Caco-2 (cell line): ENCODE measurements around the gene LNX2. TPM values are rescaled to one million over a fixed set of nuclear protein-coding genes. Genes with fewer than 3 reads are reported as not detected.

Experiments
- BruUV-seq: library from RNA; stranded (reverse); fragments of 400-500 nt; replicated peaks from 2 replicates; lab custom pipeline; 2021; lab: Mats Ljungman, UMichigan
- CTCF ChIA-PET: fragments of 300-600 bp; sonication (Branson Sonifier 250); formaldehyde crosslinking; loops from one replicate; lab custom pipeline; 2022; ENCODE audit warnings: antibody characterized with exemption; lab: Charles Lee
- POLR2A ChIA-PET: fragments of 300-600 bp; sonication (Branson Sonifier 250); formaldehyde crosslinking; loops from one replicate; lab custom pipeline; 2022; ENCODE audit warnings: antibody characterized with exemption; lab: Charles Lee
- DNase-seq, 2 experiments: peaks; one replicate each; pipeline versions ENCODE4 v3.0.0 to v3.0.0-alpha.2; 2020 to 2022
- H3K27me3 ChIP-seq: replicated peaks from 2 replicates; pipeline ENCODE4 v1.6.0; 2011; ENCODE audit warnings: low read length; ENCODE audit not compliant: control insufficient read depth, insufficient read depth
- H3K36me3 ChIP-seq: 2 replicates; pipeline ENCODE4 v1.5.1; 2011; ENCODE audit warnings: low read length; ENCODE audit not compliant: control insufficient read depth, insufficient read depth
- H3K4me1 ChIP-seq: fragments of 250-450 bp; sonication (Bioruptor Pico); 2 replicates; pipeline ENCODE4 v1.5.1; 2020; ENCODE audit warnings: mild to moderate bottlenecking
- H3K4me3 ChIP-seq: 2 replicates; pipeline ENCODE4 v1.5.1; 2011; ENCODE audit warnings: low read depth, mild to moderate bottlenecking, control low read depth, low read length
- H3K9me3 ChIP-seq: fragments of 250-450 bp; sonication (Bioruptor Pico); 2 replicates; pipeline ENCODE4 v1.5.1; 2020; ENCODE audit warnings: mild to moderate bottlenecking, moderate library complexity
- H3K27ac Mint-ChIP-seq: one replicate; pipeline ENCODE4 v1.8.0; 2022; ENCODE audit warnings: mixed read lengths; ENCODE audit not compliant: unreplicated experiment
- H3K27me3 Mint-ChIP-seq: one replicate; pipeline ENCODE4 v1.8.0; 2022; ENCODE audit warnings: mixed read lengths; ENCODE audit not compliant: insufficient read depth, unreplicated experiment
- H3K36me3 Mint-ChIP-seq: one replicate; pipeline ENCODE4 v1.8.0; 2022; ENCODE audit warnings: mild to moderate bottlenecking, mixed read lengths; ENCODE audit not compliant: insufficient read depth, unreplicated experiment
- H3K4me1 Mint-ChIP-seq: one replicate; pipeline ENCODE4 v1.8.0; 2022; ENCODE audit warnings: low read depth, mixed read lengths; ENCODE audit not compliant: unreplicated experiment
- H3K4me3 Mint-ChIP-seq: one replicate; pipeline ENCODE4 v1.8.0; 2022; ENCODE audit warnings: mild to moderate bottlenecking, moderate library complexity, mixed read lengths; ENCODE audit not compliant: unreplicated experiment
- H3K9me3 Mint-ChIP-seq: one replicate; pipeline ENCODE4 v1.8.0; 2022; ENCODE audit warnings: mixed read lengths; ENCODE audit not compliant: unreplicated experiment
- CTCF ChIP-seq, 2 experiments: fragments of 200-600 bp in 1 of 2; IDR thresholded peaks; 1 replicate in 1 of 2; 2 replicates in 1 of 2; pipeline versions ENCODE4 v1.5.1 to v1.8.0; 2011 to 2022; ENCODE audit warnings: antibody characterized with exemption in 1 of 2, control low read depth in 1 of 2, inconsistent platforms in 1 of 2, low read depth in 1 of 2, low read length in 1 of 2, mild to moderate bottlenecking in 1 of 2, moderate library complexity in 1 of 2; ENCODE audit not compliant: insufficient read depth in 1 of 2, severe bottlenecking in 1 of 2, unreplicated experiment in 1 of 2
- intact Hi-C: fragments of 100-400 bp; cut with micrococcal nuclease; formaldehyde crosslinking; loops from one replicate; pipeline ENCODE4 v1.10.0; 2022; ENCODE audit not compliant: unreplicated experiment
- total RNA-seq: library from RNA; stranded (reverse); gene quantifications from 2 replicates; pipeline ENCODE4 v1.2.3, GENCODE V29; 2022

The LNX2 gene
- total RNA-seq, 1 experiment from 2014 or later: 24.4 TPM

- ChIA-PET CTCF (no interaction called here), POLR2A (no interaction called here)
- peaks cover 9% of the 10 kb centered on the region for H3K9me3 Mint-ChIP-seq
- no peak overlapping the region for H3K4me3 Mint-ChIP-seq
- peaks cover 19% of the 10 kb centered on the region for H3K36me3 Mint-ChIP-seq
- no peak overlapping the region for H3K4me3 ChIP-seq
- H3K4me1 ChIP-seq: peaks cover 20% of the 10 kb centered on the region
- peaks cover 3% of the 10 kb centered on the region; the same call in 1 of the 2 replicates for H3K36me3 ChIP-seq
- no peaks in the 10 kb centered on the region for H3K27me3 ChIP-seq
- H3K27ac Mint-ChIP-seq: no peak overlapping the region
- no TSS peak for BruUV-seq
- H3K4me1 Mint-ChIP-seq: peaks cover 8% of the 10 kb centered on the region
- H3K27me3 Mint-ChIP-seq: no peaks in the 10 kb centered on the region
- peaks cover 15% of the 10 kb centered on the region for H3K9me3 ChIP-seq
- no peak for TF ChIP-seq CTCF (IDR thresholded peaks at IDR 0.05; ENCODE audit: insufficient read depth in 1 of 2, low read depth in 1 of 2, low read length in 1 of 2, severe bottlenecking in 1 of 2, unreplicated experiment in 1 of 2)
- intact Hi-C loops: no loop called here
- no peak for DNase-seq
Observed at GRCh38 chr13:27654816-27655215, 34.5 kb upstream of the LNX2 start.

GRCh38 chr13:27654059-27654458, 33.7 kb upstream of the LNX2 start:
- no peak for TF ChIP-seq CTCF (IDR thresholded peaks at IDR 0.05; ENCODE audit: insufficient read depth in 1 of 2, low read depth in 1 of 2, low read length in 1 of 2, severe bottlenecking in 1 of 2, unreplicated experiment in 1 of 2)
- intact Hi-C loops: no loop called here
- Mint-ChIP-seq H3K9me3 (peaks cover 9% of the 10 kb centered on the region), H3K36me3 (peaks cover 26% of the 10 kb centered on the region), H3K4me3 (no peak overlapping the region), H3K27me3 (no peaks in the 10 kb centered on the region), H3K4me1 (peaks cover 8% of the 10 kb centered on the region), H3K27ac (no peak overlapping the region)
- Histone ChIP-seq H3K4me1 (peaks cover 14% of the 10 kb centered on the region), H3K9me3 (peaks cover 23% of the 10 kb centered on the region), H3K36me3 (peaks cover 6% of the 10 kb centered on the region), H3K4me3 (no peak overlapping the region), H3K27me3 (no peaks in the 10 kb centered on the region)
- BruUV-seq: no TSS peak
- ChIA-PET CTCF (no interaction called here), POLR2A (no interaction called here)
- DNase-seq: no peak

- H3K4me1 ChIP-seq: no peaks in the 10 kb centered on the region
- no peaks in the 10 kb centered on the region for H3K27me3 ChIP-seq
- peaks cover 6% of the 10 kb centered on the region for H3K36me3 ChIP-seq
- no peak for DNase-seq
- Mint-ChIP-seq H3K27ac (no peak overlapping the region), H3K27me3 (no peaks in the 10 kb centered on the region), H3K36me3 (peaks cover 29% of the 10 kb centered on the region), H3K9me3 (peaks cover 9% of the 10 kb centered on the region), H3K4me3 (no peak overlapping the region), H3K4me1 (peaks cover under 1% of the 10 kb centered on the region)
- intact Hi-C loops: no loop called here
- peaks cover 29% of the 10 kb centered on the region for H3K9me3 ChIP-seq
- H3K4me3 ChIP-seq: no peak overlapping the region
- no TSS peak for BruUV-seq
- TF ChIP-seq CTCF (IDR thresholded peaks at IDR 0.05; ENCODE audit: insufficient read depth in 1 of 2, low read depth in 1 of 2, low read length in 1 of 2, severe bottlenecking in 1 of 2, unreplicated experiment in 1 of 2): no peak
- ChIA-PET POLR2A (no interaction called here), CTCF (no interaction called here)
Observed at GRCh38 chr13:27650312-27650711, 30.0 kb upstream of the LNX2 start.
